HL-60/S4 (cell line): ENCODE results near the gene LAMA3.

Experiments
- in situ Hi-C: fragments of 300-500 bp; cut with MboI; formaldehyde crosslinking; loops from 2 replicates; pipeline ENCODE4 v1.14.3; 2022; ENCODE audit warnings: low sequenced_read_pairs

LAMA3 gene

DNA sequence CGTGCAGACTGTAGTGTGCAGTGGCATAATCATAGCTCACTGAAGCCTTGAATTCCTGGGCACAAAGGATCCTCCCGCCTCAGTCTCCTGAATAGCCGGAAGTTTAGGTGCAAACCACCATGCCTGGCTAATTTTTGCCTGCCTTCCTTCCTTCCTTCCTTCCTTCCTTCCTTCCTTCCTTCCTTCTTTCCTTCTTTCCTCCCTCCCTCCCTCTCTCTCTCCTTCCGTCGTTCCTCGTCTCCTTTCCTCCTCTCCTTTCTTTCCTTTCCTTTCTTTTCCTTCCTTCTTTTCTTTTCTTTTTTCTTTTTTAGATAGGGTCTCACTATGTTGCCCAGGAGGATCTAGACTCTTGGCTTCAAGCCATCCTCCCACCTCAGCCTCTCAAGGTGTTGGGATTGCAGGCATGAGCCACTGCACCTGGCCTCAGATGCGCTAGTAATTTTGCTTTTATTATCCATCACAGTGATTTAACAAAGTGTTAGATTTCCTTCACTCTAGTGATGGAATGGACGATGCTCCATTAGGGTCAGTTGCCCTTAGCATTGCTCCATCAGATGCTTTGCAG is 20.0 kb upstream of the LAMA3 start:
- in situ Hi-C loops: no loop called here

DNA sequence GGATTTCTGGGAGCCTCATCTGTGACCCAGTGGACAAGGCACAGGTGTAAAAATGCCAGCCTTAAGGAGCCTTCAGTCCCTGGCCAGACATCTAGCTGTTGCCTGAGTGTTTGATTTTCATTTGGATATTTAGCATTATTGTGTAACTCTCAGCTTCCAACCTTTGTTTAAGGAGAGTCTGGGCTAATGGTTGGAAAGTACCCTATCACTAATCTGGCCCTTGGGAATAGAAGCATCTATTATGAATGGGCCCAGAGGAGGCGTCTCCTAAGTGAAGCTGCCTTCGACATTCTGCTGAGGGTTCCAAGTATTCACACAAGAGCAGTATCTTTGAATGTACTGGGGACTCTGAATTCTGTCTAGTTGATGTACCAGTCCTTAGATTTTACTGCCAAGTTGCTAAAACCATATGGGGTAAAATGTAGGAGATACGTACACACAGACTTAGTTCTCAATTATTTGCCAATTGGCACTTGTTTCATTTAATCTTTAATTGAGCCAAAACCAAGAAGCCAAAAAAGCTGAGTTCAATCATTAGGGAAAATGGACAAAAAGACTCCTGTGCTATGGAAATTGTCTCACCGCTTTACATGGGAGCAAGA is 19.3 kb upstream of the LAMA3 start:
- in situ Hi-C loops: no loop called here

DNA sequence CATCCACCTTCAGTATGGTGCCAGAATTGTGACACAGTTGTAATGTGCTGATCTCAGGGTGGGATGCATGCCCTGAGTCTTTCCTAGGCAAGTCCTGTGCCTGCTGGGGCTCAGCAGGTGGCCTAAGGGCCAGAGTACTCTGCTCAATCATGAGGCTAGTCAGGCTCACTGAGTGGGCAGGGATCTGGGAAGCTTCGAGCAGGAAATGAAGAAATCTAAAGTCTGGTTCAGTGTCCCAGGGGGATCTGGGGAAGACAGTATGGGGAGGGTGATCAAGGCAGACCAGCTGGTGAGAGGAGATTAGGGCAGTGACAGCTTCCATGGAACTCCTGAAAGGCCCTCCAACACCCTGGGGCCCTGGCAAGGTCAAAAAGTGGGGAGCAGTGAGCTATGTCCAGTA is 17.7 kb upstream of the LAMA3 start:
- in situ Hi-C loops: no loop called here

DNA sequence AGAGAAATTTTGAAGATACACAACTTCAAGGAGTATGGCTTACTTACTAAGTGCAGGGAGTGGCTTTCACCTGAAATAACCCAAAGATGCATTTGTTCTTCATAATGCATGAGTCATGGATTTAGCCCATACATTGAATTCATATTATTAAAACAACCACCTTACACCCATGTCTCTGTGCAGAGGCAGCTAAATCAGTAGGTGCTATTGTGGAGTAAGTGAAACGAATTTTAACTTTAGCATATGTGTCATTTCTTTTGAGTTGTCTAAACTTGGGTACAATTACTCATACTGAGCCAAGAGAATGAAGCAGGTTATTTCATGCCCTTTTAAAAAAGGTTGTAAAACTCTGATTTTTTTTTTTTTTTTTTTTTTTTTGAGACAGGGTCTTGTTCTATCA is 15.5 kb upstream of the LAMA3 start:
- in situ Hi-C loops: no loop called here

DNA sequence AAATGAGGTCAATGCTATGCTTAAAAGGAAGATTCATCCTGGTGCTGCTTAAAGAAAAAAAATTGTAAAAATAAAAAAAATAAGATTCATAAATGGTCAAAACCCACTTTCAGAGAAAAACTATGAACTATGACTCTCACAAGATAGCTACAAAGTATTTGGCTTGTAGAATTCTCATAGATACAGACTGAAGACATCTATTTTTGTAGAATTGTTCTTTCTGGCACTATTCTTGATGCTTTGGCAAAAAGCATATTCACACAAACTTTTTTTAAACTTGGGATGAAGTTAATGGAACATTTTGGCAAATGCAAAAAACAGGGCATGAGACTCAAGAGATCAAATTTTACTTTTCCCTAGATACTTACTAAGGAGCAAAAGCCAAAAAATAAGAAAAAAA is 14.0 kb upstream of the LAMA3 start:
- in situ Hi-C loops: no loop called here

DNA sequence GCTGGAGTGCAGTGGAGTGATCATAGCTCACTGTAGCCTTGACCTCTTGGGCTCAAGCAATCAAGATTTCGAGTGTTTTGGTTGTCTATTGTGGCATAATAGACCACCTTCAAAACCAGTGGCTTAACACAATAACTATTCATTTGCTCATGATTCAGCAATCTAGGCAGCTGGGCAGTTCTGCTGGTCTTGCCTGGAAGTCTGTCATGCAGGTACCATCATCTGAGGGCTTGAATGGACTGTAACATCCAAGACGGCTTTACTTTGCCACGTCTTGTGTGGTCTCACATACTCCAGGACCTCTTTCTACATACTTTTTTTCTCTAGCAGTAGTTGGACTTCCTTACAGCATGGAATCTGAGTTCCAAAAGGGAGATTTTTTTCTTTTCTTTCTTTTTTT is 13.4 kb upstream of the LAMA3 start:
- in situ Hi-C loops: no loop called here

DNA sequence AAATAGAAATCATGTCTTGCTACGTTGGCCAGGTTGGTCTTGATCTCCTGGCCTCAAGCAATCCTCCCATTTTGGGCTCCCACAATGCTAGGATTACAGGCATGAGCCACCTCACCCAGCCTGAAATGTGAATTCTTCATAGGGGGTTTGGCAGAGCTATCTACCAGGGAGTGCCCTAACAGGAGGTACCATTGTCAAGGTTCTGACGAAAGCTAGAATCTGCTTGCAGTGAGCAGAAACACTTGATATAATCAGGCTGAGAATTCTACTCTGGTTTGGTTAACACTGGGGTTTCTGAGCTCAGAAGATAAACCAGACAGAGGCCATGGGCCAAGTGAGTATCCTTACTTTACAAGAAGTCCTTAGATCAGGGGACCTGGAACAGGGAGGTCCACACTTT is 7.2 kb upstream of the LAMA3 start:
- in situ Hi-C loops: no loop called here

DNA sequence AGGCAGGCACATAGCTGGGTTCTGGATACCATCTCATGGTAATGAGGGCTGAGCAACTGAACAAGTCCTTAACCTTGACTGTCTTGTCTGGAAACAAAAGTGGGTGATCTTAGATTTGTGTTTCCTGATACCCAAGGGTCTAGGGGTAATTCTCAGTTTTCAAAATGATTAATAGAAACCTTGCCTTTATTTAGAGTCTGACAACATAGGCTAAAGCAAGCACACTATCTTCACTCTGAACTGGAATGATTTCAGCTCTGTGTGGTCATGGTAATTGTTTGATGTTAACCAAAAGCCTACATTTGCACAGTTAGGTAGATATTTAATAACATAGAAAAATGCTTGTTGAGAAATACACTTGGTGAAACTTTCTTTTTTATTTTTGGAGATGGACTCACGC is 6.8 kb upstream of the LAMA3 start:
- in situ Hi-C loops: no loop called here

DNA sequence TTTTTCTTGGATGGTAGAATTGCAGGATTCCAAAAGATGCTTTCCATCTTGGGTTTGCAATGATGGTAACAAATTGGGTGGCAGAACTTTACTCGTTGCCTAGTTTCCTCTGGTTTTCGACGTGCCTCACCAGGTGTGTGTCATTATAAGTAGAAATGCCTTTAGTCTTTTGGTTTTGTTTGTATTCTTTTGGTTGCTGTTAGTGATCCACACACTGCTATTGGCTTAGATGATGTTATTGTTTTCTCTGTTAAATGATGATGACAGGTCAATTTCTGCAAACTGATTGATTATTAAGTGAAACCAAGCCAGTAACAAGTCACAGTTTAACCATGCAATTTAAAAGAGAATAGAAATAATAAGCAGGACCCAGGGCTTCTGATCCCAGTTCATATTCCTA is 6.1 kb upstream of the LAMA3 start:
- in situ Hi-C loops: no loop called here

DNA sequence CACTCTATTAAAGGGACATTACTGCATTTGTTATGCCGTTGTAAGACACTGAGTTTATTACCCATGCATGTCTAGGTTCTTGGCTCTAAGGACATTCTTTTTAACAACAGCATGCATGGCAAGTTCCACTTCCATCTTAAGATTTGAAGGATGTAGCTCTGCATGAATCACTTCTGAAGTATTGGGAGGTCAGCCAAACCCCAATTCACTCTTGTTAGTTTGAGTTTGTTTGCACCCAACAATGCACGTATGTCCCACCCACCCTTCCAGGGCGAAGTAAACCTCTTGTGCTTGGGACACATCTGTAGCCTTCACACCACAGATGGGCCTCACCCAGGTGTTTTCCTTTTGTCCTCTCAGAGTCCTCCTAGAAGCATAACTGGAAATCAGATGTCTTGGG is 5.6 kb upstream of the LAMA3 start:
- in situ Hi-C loops: no loop called here

DNA sequence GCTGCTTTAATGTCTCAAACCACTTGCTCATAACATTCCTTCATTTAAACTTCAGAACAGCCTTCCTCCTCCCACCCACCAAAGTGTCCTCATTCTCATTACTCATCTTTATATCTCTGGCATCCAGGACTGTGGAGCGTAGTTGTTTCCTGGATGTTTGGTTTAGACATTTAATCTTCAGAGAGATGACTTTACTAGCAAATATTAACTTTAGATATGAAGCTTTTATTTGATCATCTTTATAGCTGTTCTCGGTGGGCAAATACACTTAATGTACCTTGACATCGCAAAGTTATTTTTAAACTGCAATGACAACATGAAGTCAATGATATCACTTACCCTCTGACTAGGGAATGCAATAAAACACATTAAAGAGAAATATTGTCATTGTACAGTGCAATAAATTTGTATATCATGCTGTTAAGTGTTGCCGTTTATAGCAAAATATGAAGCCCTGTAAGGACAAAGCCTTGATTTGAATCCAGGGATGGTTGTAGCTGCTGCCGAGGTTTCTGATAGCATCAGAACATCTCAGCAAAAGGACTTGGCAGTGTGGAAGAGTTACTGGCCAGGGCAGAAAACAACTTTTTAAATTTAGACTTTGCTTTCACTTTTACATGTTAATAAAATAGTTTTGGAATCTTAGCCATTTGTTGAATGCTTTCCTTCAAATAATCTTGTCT is 4.6 kb upstream of the LAMA3 start:
- in situ Hi-C loops: no loop called here

DNA sequence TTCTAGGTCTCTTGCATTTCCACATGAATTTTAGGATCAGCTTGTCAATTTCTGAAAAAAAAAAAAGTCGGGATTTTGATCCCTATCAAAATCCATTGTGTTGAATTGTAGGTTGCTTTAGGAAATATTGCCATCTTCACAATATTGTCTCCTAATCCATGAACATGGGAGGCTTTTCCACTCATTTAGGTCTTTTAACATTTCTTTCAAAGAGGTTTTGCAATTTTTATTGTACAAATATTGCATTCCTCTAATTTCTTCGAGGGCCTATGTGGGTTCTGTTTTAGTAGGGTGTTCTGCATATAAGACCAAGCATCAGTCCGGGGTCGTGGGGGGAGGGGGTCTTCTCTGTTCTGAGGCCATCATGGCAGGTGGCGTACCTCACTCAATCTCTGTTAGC is 725 bp upstream of the LAMA3 start:
- in situ Hi-C loops: no loop called here

DNA sequence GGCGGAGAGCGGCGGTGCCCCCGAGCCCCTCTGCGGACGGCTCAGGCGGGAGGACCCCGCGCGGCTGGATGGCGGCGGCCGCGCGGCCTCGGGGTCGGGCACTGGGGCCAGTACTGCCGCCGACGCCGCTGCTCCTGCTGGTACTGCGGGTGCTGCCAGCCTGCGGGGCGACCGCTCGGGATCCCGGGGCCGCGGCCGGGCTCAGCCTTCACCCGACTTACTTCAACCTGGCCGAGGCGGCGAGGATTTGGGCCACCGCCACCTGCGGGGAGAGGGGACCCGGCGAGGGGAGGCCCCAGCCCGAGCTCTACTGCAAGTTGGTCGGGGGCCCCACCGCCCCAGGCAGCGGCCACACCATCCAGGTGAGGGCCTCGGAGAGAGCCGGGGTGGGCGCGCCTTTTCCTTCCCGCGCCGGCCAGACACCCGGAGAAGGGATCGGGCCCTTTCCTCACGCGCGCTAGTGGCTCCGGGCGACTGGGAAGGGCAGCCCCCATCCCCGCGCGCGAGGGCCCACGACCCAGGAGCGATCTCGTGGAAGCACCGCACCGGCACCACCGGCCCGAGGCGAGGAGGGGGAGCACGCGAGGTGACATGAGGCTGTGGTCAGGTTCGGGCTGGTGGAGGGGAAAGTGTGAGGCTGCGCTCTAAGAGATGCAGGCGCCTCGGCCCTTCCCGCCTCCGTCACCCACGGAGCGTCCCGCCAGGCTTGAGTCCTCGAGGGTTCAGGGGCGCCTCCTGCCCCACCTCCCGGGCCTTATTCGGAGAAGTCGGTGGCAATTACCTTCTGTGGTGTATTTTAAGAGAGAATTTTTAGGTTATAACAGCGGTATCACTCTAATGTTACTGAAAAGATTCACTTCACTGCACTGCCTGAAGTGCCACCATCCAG is 607 bp downstream of the LAMA3 start:
- in situ Hi-C loops: no loop called here

DNA sequence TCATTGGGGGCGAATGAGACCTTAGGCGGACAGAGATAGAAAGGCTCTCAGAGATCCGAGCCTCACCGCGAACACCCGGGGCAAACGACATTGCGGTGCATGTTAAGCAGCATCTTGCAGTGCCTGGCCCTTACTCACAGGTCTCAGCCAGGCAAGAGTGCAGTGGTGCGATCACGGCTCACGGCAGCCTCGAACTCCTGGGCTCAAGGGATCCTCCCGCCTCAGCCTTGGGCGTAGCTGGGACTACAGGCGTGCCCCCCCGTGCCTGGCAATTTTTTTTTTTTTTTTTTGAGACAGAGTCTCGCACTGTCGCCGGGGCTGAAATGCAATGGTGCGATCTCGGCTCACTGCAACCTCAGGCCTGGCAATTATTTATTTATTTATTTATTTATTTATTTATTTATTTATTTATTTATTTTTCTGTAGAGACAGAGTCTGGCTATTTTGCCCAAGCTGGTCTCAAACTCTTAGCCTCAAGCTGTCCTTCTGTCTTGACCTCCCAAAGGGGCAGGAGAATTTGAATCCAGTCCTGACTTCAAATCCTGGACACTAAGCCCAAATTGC is 1.3 kb downstream of the LAMA3 start:
- in situ Hi-C loops: no loop called here

DNA sequence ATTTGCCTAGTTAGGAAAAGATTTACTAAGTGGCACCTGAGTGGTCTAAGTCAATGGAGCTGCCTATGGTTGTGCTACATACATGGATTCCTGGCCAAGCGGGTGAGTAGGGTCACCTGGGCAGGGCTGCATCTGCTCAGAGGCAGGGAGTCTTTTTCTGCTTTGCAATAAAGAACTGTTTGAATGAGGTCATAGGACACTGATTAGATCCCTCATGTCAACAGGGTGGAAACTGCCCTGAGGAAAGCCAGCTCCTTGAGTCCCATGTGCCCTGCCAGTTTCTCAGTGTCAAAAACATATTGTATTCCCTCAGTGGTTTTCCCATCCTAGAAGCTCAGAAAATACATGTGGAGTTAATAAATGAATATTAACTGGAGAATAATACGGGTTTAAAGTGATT is 4.6 kb downstream of the LAMA3 start:
- in situ Hi-C loops: no loop called here

DNA sequence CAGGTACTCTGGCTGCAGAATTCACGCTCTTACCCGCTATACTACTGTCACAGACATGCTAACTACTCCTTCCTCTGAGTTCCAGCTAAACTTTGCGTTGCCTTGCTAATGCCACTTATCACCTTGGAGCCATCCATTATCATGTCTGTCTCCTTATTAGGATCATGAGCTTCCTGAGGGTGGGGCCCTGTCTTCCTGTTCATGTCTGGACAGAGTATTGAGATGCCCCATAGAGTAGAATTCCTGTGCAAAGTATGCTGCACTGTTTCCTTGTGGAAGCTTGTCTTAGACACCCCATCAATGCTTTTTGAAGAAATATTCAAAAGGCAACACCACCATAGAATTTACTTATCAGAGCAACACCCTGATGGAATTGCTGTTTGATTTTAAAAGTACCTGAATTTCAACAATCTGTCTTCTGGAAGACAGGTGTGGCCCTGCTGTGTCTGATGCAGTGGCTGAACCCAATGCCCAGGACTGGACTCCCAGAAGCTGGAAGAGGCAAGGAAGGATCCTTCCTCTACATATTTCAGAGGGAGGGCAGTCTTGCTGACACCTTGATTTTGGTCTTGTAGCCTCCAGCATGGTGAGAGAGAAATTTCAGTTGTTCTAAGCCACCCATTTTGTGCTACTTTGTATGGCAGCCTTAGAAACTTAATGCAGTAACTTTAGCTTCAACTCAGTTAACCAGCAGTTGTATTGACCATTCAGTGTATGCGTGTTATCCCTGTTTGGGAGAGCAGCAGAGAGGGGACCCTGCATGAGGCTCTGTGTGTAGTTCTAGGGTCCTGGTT is 5.6 kb downstream of the LAMA3 start:
- in situ Hi-C loops: no loop called here

DNA sequence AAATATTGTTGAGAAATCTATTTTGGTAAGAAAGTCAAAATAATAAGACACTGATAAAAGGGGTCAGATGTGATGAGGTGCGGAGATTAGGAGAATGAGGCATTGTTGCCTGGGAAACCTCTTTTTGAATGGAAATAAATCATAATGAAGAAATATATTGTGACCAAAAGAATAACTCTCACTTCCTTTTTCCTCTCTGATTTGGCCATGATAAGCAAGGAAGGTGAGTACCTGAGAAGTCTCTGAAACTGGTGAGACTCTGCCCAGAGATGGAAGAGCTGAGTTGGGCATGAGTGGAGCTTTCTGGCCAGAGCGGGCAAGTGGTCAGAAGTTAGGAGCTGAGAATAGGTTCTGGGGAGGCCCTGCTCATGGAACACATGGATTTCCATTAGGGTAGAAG is 11.8 kb downstream of the LAMA3 start:
- in situ Hi-C loops: loop anchor here (10.0 kb wide), 1 partner anchor 76 kb away; no protein-coding TSS in a partner anchor

DNA sequence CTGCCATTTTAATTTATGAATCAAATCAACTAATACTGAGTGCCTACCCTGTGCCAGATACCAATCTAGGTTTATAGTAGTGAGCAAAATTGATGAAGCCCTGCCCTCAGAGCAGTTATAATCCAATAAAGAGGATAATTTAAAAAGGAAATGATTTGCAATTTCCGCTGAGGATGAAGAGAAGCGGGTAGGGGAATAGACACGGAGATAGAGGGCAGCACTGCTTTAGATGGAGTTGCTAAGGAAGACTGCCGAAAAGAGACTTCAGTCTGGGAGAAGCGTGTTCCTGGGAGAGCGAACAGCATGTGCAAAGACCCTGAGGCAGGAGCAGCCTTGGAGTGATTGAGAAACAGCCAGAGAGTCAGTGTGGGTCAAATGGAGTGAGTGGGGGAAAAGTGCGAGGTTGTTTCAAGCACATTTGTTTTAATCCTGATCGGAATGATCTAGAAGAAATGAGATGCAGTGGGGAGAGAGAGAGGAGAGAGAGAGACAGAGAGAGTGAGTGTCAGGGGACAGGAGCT is 12.4 kb downstream of the LAMA3 start:
- in situ Hi-C loops: loop anchor here (10.0 kb wide), 1 partner anchor 77 kb away; no protein-coding TSS in a partner anchor

DNA sequence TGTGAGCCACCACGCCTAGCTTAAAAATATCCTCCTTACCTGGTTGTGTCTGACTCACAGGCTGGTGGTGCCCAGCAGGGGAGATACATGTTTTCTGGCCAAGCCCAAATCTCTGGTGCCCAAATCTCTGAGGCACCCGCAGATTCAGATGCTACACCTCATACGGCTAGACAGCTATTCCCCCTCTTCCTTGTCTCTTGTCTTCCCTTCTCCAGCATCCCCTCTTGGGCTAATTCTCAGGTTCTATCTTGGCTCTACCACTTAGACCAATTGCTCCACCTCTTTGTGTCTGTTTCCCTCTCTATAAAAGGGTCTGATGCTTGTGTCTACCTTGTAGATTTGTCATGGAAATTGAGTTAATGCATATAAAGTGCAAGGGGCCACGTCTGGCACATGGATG is 13.4 kb downstream of the LAMA3 start:
- in situ Hi-C loops: loop anchor here (10.0 kb wide), 1 partner anchor 78 kb away; no protein-coding TSS in a partner anchor
